Measurements from ENCODE around the gene PALS2. TPM values are rescaled to one million over a fixed set of nuclear protein-coding genes. Genes with fewer than 3 reads are reported as not detected.

PALS2 gene
- total and polyA plus RNA-seq, 2 donors (not counting 3 experiments of a cell fraction or from before 2014, with no cell fraction given): 4.3 to 23.6 TPM

DNA sequence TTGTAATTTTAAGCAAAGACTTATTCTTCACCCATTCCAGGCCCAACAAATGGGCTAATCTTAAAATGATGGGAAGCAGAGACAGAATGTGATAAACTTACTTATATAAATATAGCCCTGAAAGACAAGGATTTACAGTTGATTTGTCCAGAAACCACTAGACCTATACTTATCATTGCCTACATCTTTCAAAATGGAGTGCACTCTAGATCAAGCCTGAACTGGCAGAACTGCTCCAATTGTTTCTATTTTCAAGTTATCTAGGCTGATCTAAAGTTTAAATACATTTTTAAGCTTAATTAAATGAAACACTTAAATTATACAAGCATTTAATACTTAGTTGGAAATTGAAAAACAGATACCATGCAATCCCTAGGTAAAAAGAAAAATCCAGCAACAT, 24.9 kb upstream of the PALS2 start:
- Histone ChIP-seq H2AFZ (ENCODE audit: low read depth, low read length) (no peak overlapping the region), H3K79me2 (ENCODE audit: control insufficient read depth, insufficient read depth, low read length) (no peaks in the 10 kb centered on the region), H3K4me1 (ENCODE audit: control insufficient read depth, extremely low read depth, insufficient read depth, low read length) (no peaks in the 10 kb centered on the region), H3K9me3 (replicated peaks; ENCODE audit: control insufficient read depth, insufficient read depth, low read length) (no peaks in the 10 kb centered on the region), H3K9me1 (replicated peaks; ENCODE audit: control insufficient read depth, extremely low read depth, insufficient read depth, low read length) (no peaks in the 10 kb centered on the region), H3K4me3 (replicated peaks in 1 of 3; ENCODE audit: insufficient read depth in 1 of 3, low read depth in 1 of 3, low read length in 3 of 3) (no peak overlapping the region), H3K4me2 (ENCODE audit: insufficient read depth, low read length) (no peak overlapping the region), H3K9ac (replicated peaks; ENCODE audit: extremely low read depth, insufficient read depth, low read length) (no peak overlapping the region), H3K27me3 (ENCODE audit: control insufficient read depth in 2 of 2, insufficient read depth in 2 of 2, low read length in 2 of 2) (peaks cover 0 to 3% of the 10 kb centered on the region in 2 experiments), H4K20me1 (replicated peaks; ENCODE audit: control insufficient read depth, extremely low read depth, insufficient read depth, low read length) (no peaks in the 10 kb centered on the region), H3K27ac (ENCODE audit: insufficient read depth, low read depth, low read length) (no peak overlapping the region), H3K36me3 (ENCODE audit: control insufficient read depth in 2 of 2, extremely low read depth in 1 of 2, insufficient read depth in 2 of 2, low read length in 2 of 2) (no peaks in the 10 kb centered on the region)
- TF ChIP-seq GATA2 (IDR thresholded peaks at IDR 0.05; ENCODE audit: insufficient read depth, insufficient read length, low read depth, low read length) (no peak), POLR2AphosphoS5 (IDR thresholded peaks at IDR 0.05; ENCODE audit: insufficient read depth, low read depth, low read length) (no peak), POLR2A (IDR thresholded peaks at IDR 0.05; ENCODE audit: low read depth, low read length) (no peak), MYC (IDR thresholded peaks at IDR 0.05; ENCODE audit: low read depth, low read length) (no peak), EZH2 (IDR thresholded peaks at IDR 0.05; ENCODE audit: borderline replicate concordance, low read depth, low read length, severe bottlenecking) (no peak), JUN (IDR thresholded peaks at IDR 0.05; ENCODE audit: borderline replicate concordance, insufficient read depth, insufficient read length, low read depth) (no peak), FOS (IDR thresholded peaks at IDR 0.05; ENCODE audit: borderline replicate concordance, insufficient read depth, low read length) (no peak)
- TF ChIP-seq, protein P1, sequence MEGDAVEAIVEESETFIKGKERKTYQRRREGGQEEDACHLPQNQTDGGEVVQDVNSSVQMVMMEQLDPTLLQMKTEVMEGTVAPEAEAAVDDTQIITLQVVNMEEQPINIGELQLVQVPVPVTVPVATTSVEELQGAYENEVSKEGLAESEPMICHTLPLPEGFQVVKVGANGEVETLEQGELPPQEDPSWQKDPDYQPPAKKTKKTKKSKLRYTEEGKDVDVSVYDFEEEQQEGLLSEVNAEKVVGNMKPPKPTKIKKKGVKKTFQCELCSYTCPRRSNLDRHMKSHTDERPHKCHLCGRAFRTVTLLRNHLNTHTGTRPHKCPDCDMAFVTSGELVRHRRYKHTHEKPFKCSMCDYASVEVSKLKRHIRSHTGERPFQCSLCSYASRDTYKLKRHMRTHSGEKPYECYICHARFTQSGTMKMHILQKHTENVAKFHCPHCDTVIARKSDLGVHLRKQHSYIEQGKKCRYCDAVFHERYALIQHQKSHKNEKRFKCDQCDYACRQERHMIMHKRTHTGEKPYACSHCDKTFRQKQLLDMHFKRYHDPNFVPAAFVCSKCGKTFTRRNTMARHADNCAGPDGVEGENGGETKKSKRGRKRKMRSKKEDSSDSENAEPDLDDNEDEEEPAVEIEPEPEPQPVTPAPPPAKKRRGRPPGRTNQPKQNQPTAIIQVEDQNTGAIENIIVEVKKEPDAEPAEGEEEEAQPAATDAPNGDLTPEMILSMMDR (IDR thresholded peaks at IDR 0.05; ENCODE audit: extremely low read depth in 1 of 2, insufficient read depth in 1 of 2, low read depth in 1 of 2, low read length in 2 of 2): no peak
- TF ChIP-seq, protein P2, sequence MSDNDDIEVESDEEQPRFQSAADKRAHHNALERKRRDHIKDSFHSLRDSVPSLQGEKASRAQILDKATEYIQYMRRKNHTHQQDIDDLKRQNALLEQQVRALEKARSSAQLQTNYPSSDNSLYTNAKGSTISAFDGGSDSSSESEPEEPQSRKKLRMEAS (IDR thresholded peaks at IDR 0.05; ENCODE audit: insufficient read depth, insufficient read length): no peak
- POLR2A ChIA-PET: no interaction called here
- intact Hi-C loops (cut with micrococcal nuclease): no loop called here
- dilution Hi-C loops (cut with MboI; ENCODE audit: extremely low pct_ligation_motif_present, low sequenced_read_pairs): no loop called here
- no TSS peak for BruUV-seq (replicated peaks)
- DNase-seq (ENCODE audit: low read depth, low spot score) (no peak), FAIRE-seq (no peak)
- CTCF ChIA-PET: no interaction called here
